BJ (cell line): Measurements from ENCODE around the gene DNM3. TPM values are rescaled to one million over a fixed set of nuclear protein-coding genes. Genes with fewer than 3 reads are reported as not detected.
A peak's percentile ranks its signal among the peaks of the same experiment; 100 is the strongest.

Experiments used
- CTCF ChIA-PET: fragments of 350-600 bp; formaldehyde crosslinking; extraction: SDS; loops from one replicate; lab custom pipeline; 2021; ENCODE audit warnings: antibody characterized with exemption, inconsistent platforms; lab: Yijun Ruan, JAX
- POLR2A ChIA-PET: fragments of 300-600 bp; sonication (Branson Sonifier 250); formaldehyde crosslinking; extraction: SDS; loops from one replicate; lab custom pipeline; 2021; ENCODE audit warnings: antibody characterized with exemption; lab: Charles Lee
- DNase-seq: peaks from one replicate; pipeline ENCODE4 v3.0.0-alpha.2; 2011; ENCODE audit warnings: low read depth
- H3K27me3 ChIP-seq: 2 replicates; pipeline ENCODE4 v1.6.0; 2011; ENCODE audit warnings: low read length; ENCODE audit not compliant: control insufficient read depth, insufficient read depth
- H3K36me3 ChIP-seq: 2 replicates; pipeline ENCODE4 v1.5.1; 2011; ENCODE audit warnings: low read length; ENCODE audit not compliant: control insufficient read depth, insufficient read depth
- H3K4me3 ChIP-seq: 2 replicates; pipeline ENCODE4 v1.5.1; 2011; ENCODE audit warnings: low read depth, mild to moderate bottlenecking, control low read depth, low read length
- CTCF ChIP-seq: IDR thresholded peaks from 2 replicates; pipeline ENCODE4 v1.5.1; 2011; ENCODE audit warnings: low read depth, mild to moderate bottlenecking, control low read depth, inconsistent platforms, low read length, moderate library complexity; ENCODE audit not compliant: insufficient read depth
- polyA plus RNA-seq: library from polyadenylated mRNA; depleted of rRNA; stranded (reverse); fragments of >200 nt; gene quantifications from 2 replicates; pipeline ENCODE4 v1.2.3, GENCODE V29; 2011

The DNM3 gene
- polyA plus RNA-seq, 1 experiment = 0.26 TPM

GRCh38 chr1:172286629-172287076, 445.4 kb downstream of the DNM3 start:
- H3K36me3 ChIP-seq = no peaks in the 10 kb centered on the region
- no peaks in the 10 kb centered on the region for H3K27me3 ChIP-seq
- POLR2A ChIA-PET = interaction anchor here (0.7 to 1.0 kb wide), 3 partner anchors 17 to 145 kb away, joined by 3 to 4 read pairs (median 3); no protein-coding TSS in a partner anchor
- H3K4me3 ChIP-seq = no peak overlapping the region
- CTCF ChIA-PET = interaction anchor here (0.7 to 1.7 kb wide), 2 partner anchors 63 to 101 kb away, joined by 3 to 4 read pairs; no protein-coding TSS in a partner anchor
- TF ChIP-seq CTCF = no peak
- peak; percentile 80 for DNase-seq

DNA sequence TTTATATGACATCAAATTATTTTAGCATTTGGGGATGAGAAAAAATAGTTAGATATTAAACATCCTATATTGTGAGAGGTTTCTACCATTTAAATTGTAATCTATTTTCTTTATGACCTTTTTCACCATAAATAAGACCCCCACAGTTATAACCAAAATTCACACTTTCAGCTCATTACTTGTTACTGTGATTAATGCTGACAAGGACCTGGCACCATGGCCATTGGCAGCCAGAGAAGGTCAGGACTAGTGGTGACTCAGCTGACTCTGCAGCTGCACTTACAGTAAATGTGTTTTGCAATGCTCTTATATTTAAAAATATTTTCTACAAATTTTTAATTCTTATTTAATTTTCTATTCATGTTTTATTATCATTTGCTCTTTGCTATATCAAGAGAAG, 445.9 kb downstream of the DNM3 start:
- Histone ChIP-seq H3K4me3 (no peak overlapping the region), H3K27me3 (no peaks in the 10 kb centered on the region), H3K36me3 (no peaks in the 10 kb centered on the region)
- DNase-seq = no peak
- TF ChIP-seq CTCF = no peak
- ChIA-PET POLR2A (interaction anchor here (0.7 to 1.0 kb wide), 3 partner anchors 18 to 145 kb away, joined by 3 to 4 read pairs (median 3); no protein-coding TSS in a partner anchor), CTCF (interaction anchor here (0.7 to 1.7 kb wide), 2 partner anchors 64 to 102 kb away, joined by 3 to 4 read pairs; no protein-coding TSS in a partner anchor)

DNA sequence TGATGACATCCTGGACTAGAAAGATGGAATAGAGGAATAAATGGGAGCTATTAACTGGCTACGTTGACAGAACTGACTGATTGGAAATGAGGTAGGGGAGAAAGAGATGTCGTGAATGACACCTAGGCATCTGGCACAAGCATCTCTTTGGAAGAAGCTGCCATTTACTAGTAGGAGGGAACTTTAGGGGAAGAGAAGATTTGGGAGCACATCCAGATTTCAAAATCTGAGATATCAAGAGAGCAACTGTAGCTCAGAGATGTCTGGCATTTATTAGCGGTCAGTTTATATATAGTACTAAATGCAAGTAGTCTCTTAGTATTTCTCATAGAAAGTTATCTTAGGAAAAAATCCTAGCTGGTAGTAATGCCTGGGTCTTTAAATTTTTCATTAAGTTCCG, 447.3 kb downstream of the DNM3 start:
- ChIA-PET POLR2A (interaction anchor here (0.6 kb wide), 1 partner anchor 34 kb away, joined by 4 read pairs; no protein-coding TSS in a partner anchor), CTCF (interaction anchor here (0.6 kb wide), 1 partner anchor 71 kb away, joined by 3 read pairs; no protein-coding TSS in a partner anchor)
- H3K36me3 ChIP-seq = no peaks in the 10 kb centered on the region
- DNase-seq = no peak
- no peaks in the 10 kb centered on the region for H3K27me3 ChIP-seq
- no peak overlapping the region for H3K4me3 ChIP-seq
- no peak for TF ChIP-seq CTCF

- Histone ChIP-seq H3K4me3 (no peak overlapping the region), H3K36me3 (no peaks in the 10 kb centered on the region), H3K27me3 (no peaks in the 10 kb centered on the region)
- POLR2A ChIA-PET = no interaction called here
- CTCF ChIA-PET = interaction anchor here (0.7 kb wide), 1 partner anchor 8 kb away, joined by 3 read pairs; no protein-coding TSS in a partner anchor
- no peak for DNase-seq
- TF ChIP-seq CTCF = no peak
These were observed 448.1 kb downstream of the DNM3 start for GRCh38 chr1:172289448-172289847.

DNA sequence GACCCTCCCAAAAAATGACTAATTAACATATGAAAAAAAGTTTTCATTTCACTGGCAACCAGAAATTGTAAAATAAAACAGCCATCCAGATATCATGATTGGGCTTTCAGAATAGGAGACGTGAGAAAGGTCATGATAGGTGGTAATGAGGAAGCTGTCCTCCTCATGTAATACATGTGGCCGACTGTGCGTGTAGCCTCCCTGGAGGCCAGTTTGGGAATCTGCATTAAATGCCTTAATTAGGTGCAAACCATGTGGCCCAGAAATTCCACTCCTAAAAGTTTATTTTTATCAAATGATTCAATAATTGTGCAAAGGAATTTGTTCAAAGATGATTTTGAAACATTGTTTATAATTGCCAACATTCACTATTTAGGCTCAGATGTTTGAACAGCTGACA, 451.5 kb downstream of the DNM3 start:
- POLR2A ChIA-PET = no interaction called here
- CTCF ChIA-PET = interaction anchor here (0.9 to 1.2 kb wide), 2 partner anchors 106 to 183 kb away, joined by 3 read pairs; no protein-coding TSS in a partner anchor

More for the DNA sequence above, 451.5 kb downstream of the DNM3 start:
- no peak for DNase-seq
- H3K36me3 ChIP-seq = no peaks in the 10 kb centered on the region
- TF ChIP-seq CTCF = no peak
- no peak overlapping the region for H3K4me3 ChIP-seq
- H3K27me3 ChIP-seq = no peaks in the 10 kb centered on the region
